Calu3 (cell line): Measurements from ENCODE around the gene BRI3. TPM values are rescaled to one million over a fixed set of nuclear protein-coding genes. Genes with fewer than 3 reads are reported as not detected.
A peak's percentile ranks its signal among the peaks of the same experiment; 100 is the strongest.

Source experiments
- BruUV-seq: library from RNA; stranded (reverse); fragments of 400-500 nt; replicated peaks from 2 replicates; lab custom pipeline; 2021; lab: Mats Ljungman, UMichigan
- CTCF ChIA-PET: fragments of 300-600 bp; sonication (Branson Sonifier 250); formaldehyde crosslinking; loops from one replicate; lab custom pipeline; 2022; ENCODE audit warnings: antibody characterized with exemption; lab: Charles Lee
- DNase-seq: peaks from one replicate; pipeline ENCODE4 v3.0.0; 2022
- H3K27ac Mint-ChIP-seq: one replicate; pipeline ENCODE4 v1.8.0; 2022; ENCODE audit warnings: mixed read lengths; ENCODE audit not compliant: unreplicated experiment
- H3K27me3 Mint-ChIP-seq: one replicate; pipeline ENCODE4 v1.8.0; 2022; ENCODE audit warnings: mixed read lengths; ENCODE audit not compliant: unreplicated experiment
- H3K36me3 Mint-ChIP-seq: one replicate; pipeline ENCODE4 v1.8.0; 2022; ENCODE audit warnings: mild to moderate bottlenecking, moderate library complexity, mixed read lengths; ENCODE audit not compliant: insufficient read depth, unreplicated experiment
- H3K4me1 Mint-ChIP-seq: one replicate; pipeline ENCODE4 v1.8.0; 2022; ENCODE audit warnings: mild to moderate bottlenecking, low read depth, mixed read lengths; ENCODE audit not compliant: unreplicated experiment
- H3K4me3 Mint-ChIP-seq: one replicate; pipeline ENCODE4 v1.8.0; 2022; ENCODE audit warnings: mild to moderate bottlenecking, low read depth, moderate library complexity, mixed read lengths; ENCODE audit not compliant: unreplicated experiment
- H3K9me3 Mint-ChIP-seq: one replicate; pipeline ENCODE4 v1.8.0; 2022; ENCODE audit warnings: low read depth, mixed read lengths; ENCODE audit not compliant: unreplicated experiment
- intact Hi-C: fragments of 100-400 bp; cut with micrococcal nuclease; formaldehyde crosslinking; loops from one replicate; pipeline ENCODE4 v1.10.0; 2022; ENCODE audit not compliant: unreplicated experiment
- total RNA-seq: library from RNA; stranded (reverse); gene quantifications from 2 replicates; pipeline ENCODE4 v1.2.3, GENCODE V29; 2022
- TF ChIP-seq, protein P1 (sequence below): fragments of 200-600 bp; IDR thresholded peaks from one replicate; pipeline ENCODE4 v1.8.0; 2022; ENCODE audit warnings: antibody characterized with exemption; ENCODE audit not compliant: unreplicated experiment

BRI3 gene
- total RNA-seq, 1 experiment from 2014 or later = 101 TPM

DNA sequence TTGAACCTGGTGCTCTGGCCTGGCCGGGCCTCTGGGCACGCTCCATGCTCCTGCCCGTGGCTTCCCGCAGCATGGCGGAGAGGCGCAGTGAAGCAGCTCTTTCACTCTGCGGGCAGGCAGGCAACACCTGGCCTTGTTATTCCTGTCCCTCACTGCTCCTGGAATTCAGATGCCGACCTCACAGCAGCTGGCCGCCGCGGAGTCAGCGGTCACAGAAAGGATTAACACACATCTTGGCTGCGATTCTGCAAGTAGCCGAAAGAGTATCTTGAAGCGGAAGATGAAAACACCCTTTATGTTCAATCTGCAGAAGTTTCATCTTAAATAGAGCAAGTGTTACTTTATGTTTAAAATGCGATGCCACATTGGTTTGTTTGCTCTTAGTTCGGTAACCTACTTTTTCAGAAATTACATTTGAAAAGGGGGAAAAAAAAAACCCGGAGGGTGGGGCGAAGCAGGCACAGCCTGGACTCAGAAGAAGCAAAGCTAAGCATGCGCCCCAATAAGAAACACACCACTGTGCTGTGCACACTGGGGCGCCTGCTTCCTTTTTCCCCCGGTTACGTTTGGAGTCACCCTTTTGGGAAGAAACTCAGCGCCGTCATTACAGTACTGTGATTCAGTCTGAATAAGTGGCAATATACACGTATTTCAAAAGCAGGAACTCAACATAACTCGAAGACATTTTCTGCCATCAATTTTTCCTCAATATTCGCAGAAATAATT is 42.3 kb downstream of the BRI3 start:
- no TSS peak for BruUV-seq
- intact Hi-C loops = no loop called here
- peaks cover 16% of the 10 kb centered on the region for H3K36me3 Mint-ChIP-seq
- H3K27ac Mint-ChIP-seq = no peak overlapping the region
- no peaks in the 10 kb centered on the region for H3K27me3 Mint-ChIP-seq
- no peak for DNase-seq
- H3K9me3 Mint-ChIP-seq = no peaks in the 10 kb centered on the region
- no peaks in the 10 kb centered on the region for H3K4me1 Mint-ChIP-seq
- no peak overlapping the region for H3K4me3 Mint-ChIP-seq
- TF ChIP-seq, protein P1, sequence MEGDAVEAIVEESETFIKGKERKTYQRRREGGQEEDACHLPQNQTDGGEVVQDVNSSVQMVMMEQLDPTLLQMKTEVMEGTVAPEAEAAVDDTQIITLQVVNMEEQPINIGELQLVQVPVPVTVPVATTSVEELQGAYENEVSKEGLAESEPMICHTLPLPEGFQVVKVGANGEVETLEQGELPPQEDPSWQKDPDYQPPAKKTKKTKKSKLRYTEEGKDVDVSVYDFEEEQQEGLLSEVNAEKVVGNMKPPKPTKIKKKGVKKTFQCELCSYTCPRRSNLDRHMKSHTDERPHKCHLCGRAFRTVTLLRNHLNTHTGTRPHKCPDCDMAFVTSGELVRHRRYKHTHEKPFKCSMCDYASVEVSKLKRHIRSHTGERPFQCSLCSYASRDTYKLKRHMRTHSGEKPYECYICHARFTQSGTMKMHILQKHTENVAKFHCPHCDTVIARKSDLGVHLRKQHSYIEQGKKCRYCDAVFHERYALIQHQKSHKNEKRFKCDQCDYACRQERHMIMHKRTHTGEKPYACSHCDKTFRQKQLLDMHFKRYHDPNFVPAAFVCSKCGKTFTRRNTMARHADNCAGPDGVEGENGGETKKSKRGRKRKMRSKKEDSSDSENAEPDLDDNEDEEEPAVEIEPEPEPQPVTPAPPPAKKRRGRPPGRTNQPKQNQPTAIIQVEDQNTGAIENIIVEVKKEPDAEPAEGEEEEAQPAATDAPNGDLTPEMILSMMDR = no peak
- CTCF ChIA-PET = interaction anchor here (0.6 kb wide), 1 partner anchor 46 kb away, joined by 3 read pairs; no protein-coding TSS in a partner anchor

DNA sequence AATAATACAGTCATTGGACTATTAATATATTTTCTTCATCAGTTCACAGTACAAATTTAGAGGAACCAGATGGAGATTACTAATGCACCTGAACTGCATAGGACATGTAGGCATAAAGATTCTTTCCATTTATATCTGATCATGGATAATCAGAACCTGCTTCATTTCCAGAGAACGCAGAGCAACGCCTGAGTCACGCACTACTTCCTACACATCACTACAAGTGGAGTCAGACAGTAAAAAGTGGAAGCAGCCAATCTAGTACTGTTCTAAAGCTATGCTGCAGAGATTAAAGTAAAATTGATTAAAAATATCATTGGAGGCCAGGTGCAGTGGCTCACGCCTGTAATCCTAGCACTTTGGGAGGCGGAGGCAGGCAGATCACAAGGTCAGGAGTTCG is 43.3 kb downstream of the BRI3 start:
- no peak overlapping the region for H3K4me3 Mint-ChIP-seq
- intact Hi-C loops = no loop called here
- no peak overlapping the region for H3K27ac Mint-ChIP-seq
- H3K9me3 Mint-ChIP-seq = no peaks in the 10 kb centered on the region
- TF ChIP-seq, protein P1 = no peak
- no peaks in the 10 kb centered on the region for H3K27me3 Mint-ChIP-seq
- peaks cover 16% of the 10 kb centered on the region for H3K36me3 Mint-ChIP-seq
- no TSS peak for BruUV-seq
- CTCF ChIA-PET = no interaction called here
- DNase-seq = no peak
- H3K4me1 Mint-ChIP-seq = no peaks in the 10 kb centered on the region

DNA sequence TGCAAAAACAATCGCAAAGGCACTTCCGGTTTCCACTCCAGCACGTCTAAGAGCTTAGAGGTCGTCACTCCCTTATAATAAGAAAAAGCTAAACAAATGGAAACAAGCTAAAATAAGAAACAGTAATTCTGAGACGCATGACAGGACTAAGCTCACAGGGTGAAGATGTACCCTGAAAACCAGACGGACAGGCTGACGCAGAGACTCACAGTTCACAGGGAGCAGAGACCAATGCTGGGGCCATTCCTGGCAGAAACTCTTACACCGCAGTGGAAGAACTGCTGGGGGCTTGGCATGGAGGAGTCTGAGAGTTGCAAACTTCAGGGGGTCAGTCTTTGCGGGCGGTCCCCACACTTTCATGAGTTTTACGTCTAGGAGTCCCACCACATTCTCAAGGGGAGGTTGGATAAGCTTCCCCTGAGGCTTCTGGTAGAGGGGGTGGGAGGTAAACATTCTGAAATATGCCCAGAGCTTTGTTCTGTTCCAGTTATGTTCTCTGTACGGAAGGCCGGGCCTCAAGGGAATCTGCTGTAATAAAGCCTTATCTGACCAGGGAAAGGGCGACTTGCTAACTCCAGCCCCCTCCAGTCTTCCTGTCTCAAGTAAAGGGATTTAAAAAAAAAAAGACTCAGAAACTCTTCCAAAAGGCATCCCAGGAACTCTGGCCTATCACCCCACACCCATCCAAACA is 47.8 kb downstream of the BRI3 start:
- DNase-seq = no peak

DNA sequence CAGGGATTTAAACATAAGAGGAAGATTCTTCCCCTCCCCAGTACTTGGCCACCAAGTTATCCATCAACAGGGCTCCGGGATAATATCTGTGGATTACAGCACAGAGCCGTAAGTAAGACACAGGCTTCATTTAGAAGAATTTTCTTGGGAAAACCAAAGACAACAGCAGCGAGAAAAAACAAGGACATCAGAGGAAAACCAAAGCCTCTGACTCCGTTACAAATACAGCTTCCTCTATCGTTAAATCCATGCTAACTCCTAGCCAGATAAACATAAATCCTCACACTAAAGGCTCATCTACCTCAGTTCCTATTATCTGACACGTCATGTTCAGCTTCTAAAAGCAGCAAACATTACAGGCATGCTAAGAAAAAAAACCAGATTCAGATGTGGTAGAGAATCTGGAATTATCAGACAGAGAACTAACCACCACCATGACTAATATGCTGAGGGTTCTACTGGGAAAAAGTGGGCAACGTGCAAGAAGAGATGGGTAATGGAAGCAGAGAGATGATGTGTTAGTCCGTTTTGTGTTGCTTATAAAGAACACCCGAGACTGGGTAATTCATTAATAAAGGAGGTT is 48.4 kb downstream of the BRI3 start:
- CTCF ChIA-PET = interaction anchor here (0.9 kb wide), 1 partner anchor 542 kb away, joined by 5 read pairs; no protein-coding TSS in a partner anchor
- H3K27ac Mint-ChIP-seq = peak overlapping the region; percentile 84
- BruUV-seq = no TSS peak

More for the DNA sequence above, 47.8 kb downstream of the BRI3 start:
- BruUV-seq = no TSS peak
- no peaks in the 10 kb centered on the region for H3K9me3 Mint-ChIP-seq
- TF ChIP-seq, protein P1 = no peak
- CTCF ChIA-PET = no interaction called here
- peaks cover 26% of the 10 kb centered on the region for H3K36me3 Mint-ChIP-seq
- no peaks in the 10 kb centered on the region for H3K4me1 Mint-ChIP-seq
- no peak overlapping the region for H3K4me3 Mint-ChIP-seq
- H3K27me3 Mint-ChIP-seq = no peaks in the 10 kb centered on the region
- peak overlapping the region; percentile 47 for H3K27ac Mint-ChIP-seq
- intact Hi-C loops = no loop called here

More for the DNA sequence above, 48.4 kb downstream of the BRI3 start:
- H3K4me3 Mint-ChIP-seq = no peak overlapping the region
- no peaks in the 10 kb centered on the region for H3K27me3 Mint-ChIP-seq
- H3K4me1 Mint-ChIP-seq = no peaks in the 10 kb centered on the region
- no peaks in the 10 kb centered on the region for H3K9me3 Mint-ChIP-seq
- H3K36me3 Mint-ChIP-seq = peaks cover 26% of the 10 kb centered on the region
- TF ChIP-seq, protein P1 = no peak
- DNase-seq = no peak
- intact Hi-C loops = no loop called here
